ENCODE results near the gene UBTD2. TPM values are rescaled to one million over a fixed set of nuclear protein-coding genes. Genes with fewer than 3 reads are reported as not detected.

UBTD2 gene
- total and polyA plus RNA-seq, 2 experiments from 2014 or later = 17.9 to 46.3 TPM

DNA sequence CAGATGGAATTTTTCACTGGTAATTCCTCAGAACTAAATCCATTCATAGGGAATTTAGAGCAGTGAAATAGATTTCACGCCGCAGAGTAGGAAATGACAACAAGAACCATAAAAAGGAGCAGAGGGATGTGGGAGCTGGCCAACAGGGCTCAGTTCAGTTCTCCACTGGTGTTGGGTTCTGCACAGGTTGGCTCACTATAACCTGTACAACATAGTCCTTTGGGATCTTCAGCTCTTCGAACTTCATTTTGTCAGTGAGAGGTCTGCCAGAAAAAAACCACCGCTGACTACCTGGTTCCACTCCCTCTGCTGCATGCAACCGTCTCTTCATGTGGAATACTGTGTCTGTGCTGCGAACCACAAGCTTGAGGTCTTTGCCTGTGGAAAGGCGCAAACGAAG, 71.9 kb downstream of the UBTD2 start:
- ATAC-seq = no peak
- DNase-seq (ENCODE audit: low spot score) = no peak
- Mint-ChIP-seq H3K27ac (no peak overlapping the region), H3K4me1 (0 out of 3 replicates have a peak, but pooled peaks cover 4% of the 10 kb centered on the region), H3K36me3 (ENCODE audit: low read depth) (peaks cover 38% of the 10 kb centered on the region), H3K9me3 (no peaks in the 10 kb centered on the region), H3K27me3 (ENCODE audit: insufficient read depth, low read depth, poor library complexity) (no peaks in the 10 kb centered on the region), H3K4me3 (no peak overlapping the region)
- Histone ChIP-seq H3K4me1 (ENCODE audit: insufficient read depth) (no peaks in the 10 kb centered on the region), H4K20me1 (replicated peaks; ENCODE audit: insufficient read depth) (peaks cover 29% of the 10 kb centered on the region), H3K4me2 (no peak overlapping the region), H3K9me2 (ENCODE audit: insufficient read depth) (no peaks in the 10 kb centered on the region), H3K27me3 (ENCODE audit: insufficient read depth) (no peaks in the 10 kb centered on the region), H3K4me3 (no peak overlapping the region), H3K27ac (ENCODE audit: low read depth) (no peak overlapping the region), H2AFZ (no peak overlapping the region), H3K36me3 (ENCODE audit: insufficient read depth) (peaks cover 25% of the 10 kb centered on the region), H3K79me2 (replicated peaks; ENCODE audit: insufficient read depth) (peaks cover 24% of the 10 kb centered on the region), H3F3A (replicated peaks; ENCODE audit: low read depth) (no peaks in the 10 kb centered on the region; the same call in 1 of the 2 replicates)
- TF ChIP-seq, protein P1, sequence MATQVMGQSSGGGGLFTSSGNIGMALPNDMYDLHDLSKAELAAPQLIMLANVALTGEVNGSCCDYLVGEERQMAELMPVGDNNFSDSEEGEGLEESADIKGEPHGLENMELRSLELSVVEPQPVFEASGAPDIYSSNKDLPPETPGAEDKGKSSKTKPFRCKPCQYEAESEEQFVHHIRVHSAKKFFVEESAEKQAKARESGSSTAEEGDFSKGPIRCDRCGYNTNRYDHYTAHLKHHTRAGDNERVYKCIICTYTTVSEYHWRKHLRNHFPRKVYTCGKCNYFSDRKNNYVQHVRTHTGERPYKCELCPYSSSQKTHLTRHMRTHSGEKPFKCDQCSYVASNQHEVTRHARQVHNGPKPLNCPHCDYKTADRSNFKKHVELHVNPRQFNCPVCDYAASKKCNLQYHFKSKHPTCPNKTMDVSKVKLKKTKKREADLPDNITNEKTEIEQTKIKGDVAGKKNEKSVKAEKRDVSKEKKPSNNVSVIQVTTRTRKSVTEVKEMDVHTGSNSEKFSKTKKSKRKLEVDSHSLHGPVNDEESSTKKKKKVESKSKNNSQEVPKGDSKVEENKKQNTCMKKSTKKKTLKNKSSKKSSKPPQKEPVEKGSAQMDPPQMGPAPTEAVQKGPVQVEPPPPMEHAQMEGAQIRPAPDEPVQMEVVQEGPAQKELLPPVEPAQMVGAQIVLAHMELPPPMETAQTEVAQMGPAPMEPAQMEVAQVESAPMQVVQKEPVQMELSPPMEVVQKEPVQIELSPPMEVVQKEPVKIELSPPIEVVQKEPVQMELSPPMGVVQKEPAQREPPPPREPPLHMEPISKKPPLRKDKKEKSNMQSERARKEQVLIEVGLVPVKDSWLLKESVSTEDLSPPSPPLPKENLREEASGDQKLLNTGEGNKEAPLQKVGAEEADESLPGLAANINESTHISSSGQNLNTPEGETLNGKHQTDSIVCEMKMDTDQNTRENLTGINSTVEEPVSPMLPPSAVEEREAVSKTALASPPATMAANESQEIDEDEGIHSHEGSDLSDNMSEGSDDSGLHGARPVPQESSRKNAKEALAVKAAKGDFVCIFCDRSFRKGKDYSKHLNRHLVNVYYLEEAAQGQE (IDR thresholded peaks at IDR 0.05; ENCODE audit: unreplicated experiment) = no peak
- TF ChIP-seq POLR2AphosphoS5 (IDR thresholded peaks at IDR 0.05; ENCODE audit: low read depth) (no peak), CREB1 (CRISPR knock-in tag; IDR thresholded peaks at IDR 0.05; ENCODE audit: low read depth) (no peak), EZH2 (IDR thresholded peaks at IDR 0.05; ENCODE audit: low read depth, unreplicated experiment) (no peak), ZNF331 (CRISPR knock-in tag; IDR thresholded peaks at IDR 0.05; ENCODE audit: low read depth) (no peak), JUNB (IDR thresholded peaks at IDR 0.05; ENCODE audit: unreplicated experiment) (no peak), ZNF462 (CRISPR knock-in tag; IDR thresholded peaks at IDR 0.05) (no peak), EZH2phosphoT487 (IDR thresholded peaks at IDR 0.05; ENCODE audit: unreplicated experiment) (no peak), STAT1 (IDR thresholded peaks at IDR 0.05; ENCODE audit: unreplicated experiment) (no peak), ZNF114 (CRISPR knock-in tag; IDR thresholded peaks at IDR 0.05) (no peak), NANOG (IDR thresholded peaks at IDR 0.05; ENCODE audit: borderline replicate concordance) (no peak)
- TF ChIP-seq, protein P2, sequence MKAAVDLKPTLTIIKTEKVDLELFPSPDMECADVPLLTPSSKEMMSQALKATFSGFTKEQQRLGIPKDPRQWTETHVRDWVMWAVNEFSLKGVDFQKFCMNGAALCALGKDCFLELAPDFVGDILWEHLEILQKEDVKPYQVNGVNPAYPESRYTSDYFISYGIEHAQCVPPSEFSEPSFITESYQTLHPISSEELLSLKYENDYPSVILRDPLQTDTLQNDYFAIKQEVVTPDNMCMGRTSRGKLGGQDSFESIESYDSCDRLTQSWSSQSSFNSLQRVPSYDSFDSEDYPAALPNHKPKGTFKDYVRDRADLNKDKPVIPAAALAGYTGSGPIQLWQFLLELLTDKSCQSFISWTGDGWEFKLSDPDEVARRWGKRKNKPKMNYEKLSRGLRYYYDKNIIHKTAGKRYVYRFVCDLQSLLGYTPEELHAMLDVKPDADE (IDR thresholded peaks at IDR 0.05) = no peak
- TF ChIP-seq, protein P3, sequence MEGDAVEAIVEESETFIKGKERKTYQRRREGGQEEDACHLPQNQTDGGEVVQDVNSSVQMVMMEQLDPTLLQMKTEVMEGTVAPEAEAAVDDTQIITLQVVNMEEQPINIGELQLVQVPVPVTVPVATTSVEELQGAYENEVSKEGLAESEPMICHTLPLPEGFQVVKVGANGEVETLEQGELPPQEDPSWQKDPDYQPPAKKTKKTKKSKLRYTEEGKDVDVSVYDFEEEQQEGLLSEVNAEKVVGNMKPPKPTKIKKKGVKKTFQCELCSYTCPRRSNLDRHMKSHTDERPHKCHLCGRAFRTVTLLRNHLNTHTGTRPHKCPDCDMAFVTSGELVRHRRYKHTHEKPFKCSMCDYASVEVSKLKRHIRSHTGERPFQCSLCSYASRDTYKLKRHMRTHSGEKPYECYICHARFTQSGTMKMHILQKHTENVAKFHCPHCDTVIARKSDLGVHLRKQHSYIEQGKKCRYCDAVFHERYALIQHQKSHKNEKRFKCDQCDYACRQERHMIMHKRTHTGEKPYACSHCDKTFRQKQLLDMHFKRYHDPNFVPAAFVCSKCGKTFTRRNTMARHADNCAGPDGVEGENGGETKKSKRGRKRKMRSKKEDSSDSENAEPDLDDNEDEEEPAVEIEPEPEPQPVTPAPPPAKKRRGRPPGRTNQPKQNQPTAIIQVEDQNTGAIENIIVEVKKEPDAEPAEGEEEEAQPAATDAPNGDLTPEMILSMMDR (conservative IDR thresholded peaks at IDR 0.05; ENCODE audit: low read depth in 2 of 2) = no peak

Data from GM23338 (cell line).